GM03348 (cell line): ENCODE results near the gene KIF3C.
"Not testable (repeated sequence)": the region's sequence is repeated elsewhere in the genome, so short reads cannot be mapped to it uniquely, and the experiment has no call there.

Experiments used
- DNase-seq: peaks from one replicate; pipeline ENCODE4 v3.0.0; 2012; ENCODE audit warnings: low spot score

The KIF3C gene

DNA sequence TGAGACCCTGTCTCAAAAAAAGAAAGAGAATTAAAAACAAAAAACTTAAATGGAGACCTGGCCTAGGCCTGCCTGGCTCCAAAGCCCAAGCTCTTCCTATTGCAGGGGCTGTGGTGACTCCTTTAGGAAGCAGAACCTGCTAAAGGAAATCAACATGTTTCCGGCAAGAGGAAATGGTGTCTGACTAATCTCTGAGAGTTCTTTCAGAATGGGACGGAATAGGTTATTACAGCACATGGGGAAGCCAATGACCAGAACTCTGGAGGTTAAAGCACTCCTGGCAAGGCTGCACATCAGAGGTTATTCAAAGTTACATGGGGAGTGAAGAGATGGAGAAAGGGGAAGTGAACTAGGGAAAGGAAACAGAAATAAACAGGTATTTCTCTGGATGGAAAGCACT, 21.4 kb downstream of the KIF3C start:
- DNase-seq, result peak; percentile 24

DNA sequence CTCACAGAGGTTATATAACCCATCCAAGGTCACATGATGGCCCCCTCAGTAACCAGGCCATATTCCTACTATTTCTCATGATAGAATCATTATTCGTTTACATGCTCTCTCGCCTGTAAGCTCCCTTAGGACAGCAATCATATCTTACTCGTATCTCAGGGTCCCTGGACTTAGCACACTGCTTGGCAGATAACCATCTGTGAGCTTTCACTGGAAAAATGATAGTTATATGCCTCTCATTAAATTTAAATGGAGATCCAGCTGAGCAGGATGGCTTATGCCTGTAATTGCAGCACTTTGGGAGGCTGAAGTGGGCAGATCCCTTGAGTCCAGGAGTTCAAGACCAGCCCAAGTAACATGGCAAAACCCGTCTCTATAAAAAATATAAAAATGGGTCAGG, 21.9 kb downstream of the KIF3C start:
- no peak for DNase-seq

DNA sequence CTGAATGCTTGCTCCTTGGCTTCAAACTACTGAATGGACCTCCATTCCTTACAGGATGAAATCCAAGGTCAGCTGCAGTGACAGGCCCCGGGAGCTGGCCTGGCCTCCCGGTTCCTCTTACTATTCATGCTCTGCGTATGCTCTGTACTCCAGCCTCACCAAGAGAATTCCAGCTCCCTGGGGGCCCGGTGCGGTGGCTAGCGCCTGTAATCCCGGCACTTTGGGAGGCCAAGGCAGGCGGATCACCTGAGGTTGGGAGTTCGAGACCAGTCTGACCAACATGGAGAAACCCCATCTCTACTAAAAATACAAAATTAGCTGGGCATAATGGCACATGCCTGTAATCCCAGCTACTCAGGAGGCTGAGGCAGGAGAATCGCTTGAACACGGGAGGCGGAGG, 23.7 kb downstream of the KIF3C start:
- not testable (repeated sequence) for DNase-seq

DNA sequence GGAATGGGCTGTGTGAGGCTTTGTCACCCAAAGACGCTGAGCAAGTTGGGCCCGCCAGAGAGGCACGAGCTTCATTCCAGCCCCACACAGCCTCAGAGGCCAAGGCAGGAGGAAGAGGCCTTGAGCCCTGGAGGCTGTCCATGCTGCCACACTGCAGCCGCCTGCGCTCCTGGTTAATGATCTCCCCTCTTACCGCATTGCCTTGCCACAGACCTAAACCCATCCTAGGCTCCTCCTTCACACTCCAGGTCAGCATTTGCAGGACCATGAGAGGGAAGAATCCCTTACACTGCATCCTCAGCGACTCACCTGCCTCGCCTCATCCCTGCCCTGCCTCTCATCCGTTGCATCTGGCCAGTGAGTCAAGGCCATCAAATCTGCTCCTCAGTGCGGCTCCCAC, 24.6 kb downstream of the KIF3C start:
- DNase-seq, result no peak

DNA sequence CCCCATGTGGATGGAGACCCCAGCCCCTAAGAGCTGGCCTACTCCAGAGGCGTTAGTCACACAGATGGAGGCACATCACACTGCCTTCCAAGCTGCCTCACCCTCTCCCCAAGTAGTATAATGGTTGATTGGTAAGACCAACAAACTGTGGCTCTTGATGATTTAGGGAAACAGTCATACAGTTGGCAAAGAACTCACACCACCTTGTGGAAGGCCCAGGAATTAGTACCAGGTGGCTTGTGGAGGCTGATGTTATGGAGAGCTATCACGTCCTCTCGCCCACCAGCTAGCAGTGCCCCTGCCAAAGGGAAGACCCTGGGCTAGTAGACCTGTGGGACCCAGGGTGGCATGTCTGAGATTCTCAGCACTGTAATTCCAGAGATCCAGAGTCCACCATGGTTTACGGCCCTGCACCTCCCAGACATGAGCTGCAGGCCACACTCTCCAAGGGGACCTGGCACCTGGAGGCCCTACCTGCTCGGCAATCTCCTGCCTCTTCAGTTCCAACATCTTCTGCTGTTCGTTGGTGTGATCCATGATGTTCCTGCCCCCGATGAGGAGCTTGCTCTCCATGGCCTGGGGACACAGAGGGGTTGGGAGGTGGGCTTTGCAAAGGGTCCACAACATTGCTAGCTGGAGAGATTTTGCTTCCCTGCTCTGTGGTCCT, 26.3 kb downstream of the KIF3C start:
- no peak for DNase-seq

DNA sequence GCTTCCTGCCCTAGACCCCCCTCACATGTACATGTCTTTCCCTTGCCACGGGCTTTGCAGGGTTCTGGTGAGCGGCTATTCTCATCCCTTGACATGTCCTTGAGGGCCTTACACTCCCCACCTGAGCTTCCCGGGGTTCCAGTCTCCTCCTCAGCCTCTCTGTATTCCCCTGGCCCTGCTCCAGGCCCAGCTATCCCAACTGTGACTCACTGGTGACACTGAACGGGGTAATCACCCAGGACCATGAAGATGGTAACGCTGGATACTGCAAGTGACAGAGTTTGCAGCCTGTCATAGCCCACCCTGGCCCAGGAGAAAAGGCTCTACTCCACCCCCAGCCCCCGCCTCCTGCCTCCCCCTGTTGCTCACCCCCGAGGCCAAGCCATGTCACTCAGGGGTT, 27.3 kb downstream of the KIF3C start:
- DNase-seq, result no peak

DNA sequence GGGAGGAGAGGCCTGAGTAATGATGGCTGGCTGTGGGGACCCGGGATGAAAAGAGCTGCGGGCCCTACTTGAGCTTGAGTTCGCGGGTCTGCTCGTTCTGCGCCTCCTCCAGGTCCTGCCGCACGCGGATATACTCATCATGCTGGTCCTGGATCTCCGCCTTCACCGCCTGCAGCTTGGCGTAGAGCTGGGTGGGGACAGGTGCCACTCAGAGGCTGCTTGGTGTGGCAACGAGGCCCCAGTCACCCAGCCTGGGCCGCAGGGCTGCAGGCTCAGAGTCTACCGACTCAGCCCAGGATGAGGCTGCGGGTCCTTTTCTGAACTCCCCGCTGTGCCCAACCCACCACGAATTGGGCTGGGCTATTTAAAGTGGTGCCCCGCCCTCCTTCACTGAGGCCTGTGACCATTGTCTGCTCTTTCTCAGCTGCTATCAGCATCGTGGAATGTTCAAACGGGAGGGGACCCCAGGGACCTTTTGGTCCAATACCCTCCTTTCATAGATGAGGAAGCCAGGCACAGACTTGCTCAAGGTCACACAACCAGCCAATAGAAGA, 28.0 kb downstream of the KIF3C start:
- DNase-seq, result no peak

DNA sequence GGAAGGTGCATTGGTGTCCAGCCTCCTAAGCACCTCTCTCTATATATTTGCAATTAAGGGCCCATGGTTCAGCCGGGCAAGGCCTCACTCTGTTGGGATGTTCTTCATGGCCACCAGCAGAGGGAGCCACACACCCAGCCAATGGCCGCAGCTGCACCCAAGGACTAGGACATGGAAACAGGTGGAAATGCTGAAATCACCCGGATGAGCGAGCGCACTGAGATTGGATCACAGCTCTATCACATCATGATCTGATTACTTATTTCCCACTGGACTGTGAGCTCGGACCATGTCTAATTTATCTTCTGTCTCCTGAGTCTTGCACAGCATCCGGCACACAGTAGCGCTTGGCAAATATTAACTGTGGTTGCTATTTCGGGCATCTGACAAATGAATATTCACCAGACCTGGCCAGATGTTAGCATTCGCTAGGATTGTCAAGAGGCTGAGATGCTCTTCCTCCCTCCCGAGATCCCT, 31.2 kb downstream of the KIF3C start:
- DNase-seq, result peak; percentile 89

DNA sequence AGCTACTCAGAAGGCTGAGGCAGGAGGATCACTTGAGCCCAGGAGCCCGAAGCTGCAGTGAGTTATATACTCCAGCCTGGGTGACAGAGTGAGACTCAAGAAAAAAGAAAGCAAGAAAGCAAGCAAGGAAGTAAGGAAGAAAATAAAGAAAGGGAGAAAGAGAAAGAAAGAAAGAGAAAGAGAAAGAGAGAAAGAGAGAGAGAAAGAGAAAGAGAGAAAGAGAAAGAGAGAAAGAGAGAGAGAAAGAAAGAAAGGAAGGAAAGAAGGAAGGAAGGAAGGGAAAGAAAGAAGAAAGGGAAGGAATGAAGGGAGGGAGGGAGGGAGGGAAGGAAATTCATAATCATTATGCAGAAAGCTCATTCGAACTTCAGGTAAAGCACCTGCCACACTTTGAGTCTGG, 33.9 kb downstream of the KIF3C start:
- DNase-seq, result no peak

DNA sequence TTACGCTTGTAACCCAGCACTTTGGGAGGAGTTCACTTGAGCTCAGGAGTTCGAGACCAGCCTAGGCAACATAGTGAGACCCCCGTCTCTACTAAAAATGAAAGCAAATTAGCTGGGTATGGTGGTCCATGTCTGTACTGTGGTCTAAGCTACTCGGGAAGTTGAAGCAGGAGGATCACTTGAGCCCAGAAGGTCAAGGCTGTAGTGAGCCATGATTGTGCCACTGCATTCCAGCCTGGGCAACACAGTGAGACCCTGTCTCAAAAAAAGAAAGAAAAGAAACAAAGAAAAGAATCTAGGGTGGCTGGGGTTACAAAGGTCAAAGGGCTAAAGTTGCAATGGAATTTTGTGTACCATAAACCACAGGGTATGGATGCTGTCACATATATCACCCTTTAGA, 41.3 kb downstream of the KIF3C start:
- DNase-seq, result no peak

DNA sequence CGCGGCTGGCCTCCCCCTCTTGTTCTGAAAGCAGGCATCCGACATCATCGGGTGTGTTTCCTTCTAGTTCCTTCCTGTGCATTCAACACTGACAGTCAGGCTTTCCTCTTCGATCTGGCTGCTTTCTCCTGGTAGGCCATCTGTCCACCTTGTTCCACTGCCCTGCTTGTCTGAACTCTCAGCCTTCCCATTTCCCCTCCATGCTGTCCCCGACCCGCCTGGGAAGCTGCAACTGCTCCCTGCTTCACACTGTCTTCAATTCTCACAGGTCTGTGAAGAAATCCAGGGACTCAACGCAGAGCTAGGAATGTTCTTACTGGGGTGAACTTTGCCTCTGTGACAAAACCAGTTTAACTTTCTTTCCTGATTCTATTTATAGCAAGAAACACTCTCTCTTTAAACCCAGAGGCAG, 43.0 kb downstream of the KIF3C start:
- DNase-seq, result no peak

DNA sequence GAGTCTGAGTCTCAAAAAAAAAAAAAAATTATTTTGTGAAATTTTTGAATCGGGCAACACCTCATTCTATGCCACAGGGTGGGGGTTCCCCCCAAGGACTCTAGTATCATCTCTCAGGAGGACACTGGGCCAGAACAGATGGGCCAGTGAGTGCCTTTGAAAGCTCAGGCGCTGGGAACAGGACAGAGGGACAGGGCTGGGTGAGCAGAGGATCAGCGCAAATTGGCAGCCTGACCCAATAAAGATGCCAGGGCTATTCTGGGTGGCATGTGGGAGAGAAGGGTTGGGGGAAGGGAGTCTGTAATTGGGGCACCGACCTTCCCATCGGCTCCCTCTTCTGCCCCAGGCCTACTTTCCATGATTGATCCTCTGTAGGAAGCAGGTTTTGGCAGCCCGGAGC, 44.0 kb downstream of the KIF3C start:
- no peak for DNase-seq

DNA sequence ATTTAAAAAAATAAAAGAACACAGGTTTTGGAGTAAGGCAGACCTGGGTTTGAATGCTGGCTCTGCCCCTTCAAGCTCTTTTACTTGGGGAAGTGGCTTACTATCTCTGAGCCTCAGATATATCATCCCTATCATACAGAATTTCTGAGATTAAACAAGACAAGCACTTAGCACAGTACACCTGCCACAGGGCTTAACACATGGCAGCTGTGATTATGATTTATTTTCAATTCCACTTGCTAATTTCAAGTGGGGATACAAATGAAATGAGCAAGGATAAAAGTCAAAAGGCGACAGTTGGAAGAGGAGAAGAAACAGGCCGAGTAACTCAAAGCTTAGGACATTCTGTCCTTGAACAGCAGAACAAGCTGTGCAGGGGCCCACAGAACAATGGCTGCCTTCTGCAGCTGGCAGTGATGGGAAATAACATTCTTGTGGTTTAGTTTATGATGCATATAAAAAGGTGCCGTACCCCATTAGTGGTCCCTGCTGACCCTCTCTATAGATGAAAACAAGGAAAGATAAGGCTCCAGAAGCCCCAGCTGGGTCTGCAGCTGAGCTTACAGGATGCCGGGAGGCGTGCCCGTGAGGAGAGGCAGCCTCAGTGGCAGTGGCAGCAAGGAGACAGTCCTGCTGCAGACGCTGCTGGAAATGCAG, 45.3 kb downstream of the KIF3C start:
- DNase-seq, result no peak

DNA sequence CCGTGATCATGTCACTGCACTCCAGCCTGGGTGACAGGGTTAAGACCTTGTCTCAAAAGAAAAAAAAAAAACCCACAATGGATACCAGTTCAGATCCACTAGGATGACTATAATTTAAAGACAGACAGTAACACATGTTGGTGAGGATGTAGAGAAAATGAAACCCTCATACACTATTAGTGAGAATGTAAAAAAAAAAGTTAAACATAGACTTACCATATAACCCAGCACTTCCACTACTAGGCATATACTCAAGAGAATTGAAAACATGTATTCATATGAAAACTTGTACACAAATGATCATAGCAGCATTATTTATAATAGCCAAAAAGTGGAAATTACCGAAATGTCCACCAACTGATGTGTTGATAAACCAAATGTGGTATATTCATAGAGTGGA, 48.7 kb downstream of the KIF3C start:
- no peak for DNase-seq

DNA sequence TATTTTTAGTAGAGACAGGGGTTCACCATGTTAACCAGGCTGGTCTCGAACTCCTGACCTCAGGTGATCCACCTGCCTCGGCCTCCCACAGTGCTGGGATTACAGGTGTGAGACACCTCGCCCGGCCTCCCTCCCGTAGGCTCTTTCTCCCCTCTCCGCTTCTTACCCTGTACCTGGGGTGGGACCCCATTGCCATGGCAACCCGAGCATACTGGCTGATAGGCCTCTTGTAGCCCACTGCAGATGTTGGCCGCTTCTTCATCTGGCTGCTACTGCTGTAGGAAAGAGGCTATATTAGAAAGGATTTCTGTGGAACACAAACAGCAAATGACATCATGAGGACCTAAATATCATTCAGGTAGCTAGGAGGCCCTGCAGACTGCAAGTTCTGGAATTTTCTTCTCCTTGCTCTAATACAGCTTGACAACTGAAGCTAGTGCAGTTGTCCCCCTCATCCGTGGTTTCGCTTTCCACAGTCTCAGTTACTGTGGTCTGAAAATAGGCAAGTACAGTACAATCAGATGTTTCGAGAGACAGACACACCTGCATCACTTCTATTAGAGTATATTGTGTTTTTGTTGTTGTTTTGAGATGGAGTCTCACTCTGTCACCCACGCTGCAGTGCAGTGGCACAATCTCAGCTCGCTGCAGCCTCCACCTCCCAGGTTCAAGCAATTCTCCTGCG, 52.4 kb downstream of the KIF3C start:
- DNase-seq, result no peak

DNA sequence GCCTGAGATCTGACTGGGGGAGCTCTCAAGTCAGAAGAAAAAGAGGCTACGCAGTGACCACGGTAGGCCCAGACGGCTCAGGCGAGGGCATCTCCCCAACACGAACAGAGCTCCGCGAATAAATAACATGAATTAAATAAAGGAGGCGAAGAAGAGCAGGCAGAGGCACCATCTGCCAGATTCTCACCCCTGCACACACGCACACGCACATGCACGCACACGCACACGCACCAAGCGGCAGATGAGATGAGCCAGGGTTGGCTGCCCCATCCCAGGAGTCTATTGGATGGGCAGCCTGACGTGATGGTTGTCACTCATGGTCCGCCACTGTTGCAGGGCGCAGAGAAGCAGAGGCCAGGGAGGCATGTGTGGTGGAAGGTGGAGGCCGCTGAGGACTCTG, 53.6 kb downstream of the KIF3C start:
- no peak for DNase-seq

DNA sequence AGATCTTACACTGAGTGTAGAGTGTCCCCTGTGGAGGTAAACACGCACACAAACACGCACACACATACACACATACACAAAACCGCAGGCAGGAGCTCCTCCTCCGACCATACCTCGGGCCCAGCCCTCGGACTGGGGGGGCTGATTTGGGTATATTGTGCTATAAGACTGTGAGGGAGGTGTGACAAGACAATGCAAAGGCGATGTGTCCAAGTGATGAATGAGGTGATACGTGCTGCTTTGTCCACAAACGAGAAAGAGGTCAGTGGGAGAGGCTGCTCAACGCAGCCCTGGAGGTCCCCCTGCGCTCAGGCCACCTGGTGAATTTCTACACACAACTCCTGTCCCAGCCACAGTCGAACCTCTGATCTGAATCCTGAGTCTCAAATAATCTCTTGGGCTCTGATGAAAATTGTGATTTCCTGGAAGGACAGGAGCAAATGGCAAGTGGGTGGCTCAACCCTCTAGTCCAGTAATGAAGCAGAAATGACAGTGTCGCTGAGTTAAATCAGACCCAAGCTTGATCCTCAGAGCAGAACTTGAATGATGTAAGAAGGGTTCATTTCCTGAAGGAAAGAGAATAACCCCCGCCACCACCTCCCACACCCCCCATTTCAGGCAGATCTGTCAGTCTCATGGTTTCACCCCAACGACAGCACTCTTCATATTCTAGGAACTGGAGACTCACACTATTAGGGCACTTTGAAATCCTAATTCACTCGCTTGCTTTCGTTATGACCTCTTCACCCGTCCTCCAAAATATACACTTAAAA, 55.1 kb downstream of the KIF3C start:
- no peak for DNase-seq

DNA sequence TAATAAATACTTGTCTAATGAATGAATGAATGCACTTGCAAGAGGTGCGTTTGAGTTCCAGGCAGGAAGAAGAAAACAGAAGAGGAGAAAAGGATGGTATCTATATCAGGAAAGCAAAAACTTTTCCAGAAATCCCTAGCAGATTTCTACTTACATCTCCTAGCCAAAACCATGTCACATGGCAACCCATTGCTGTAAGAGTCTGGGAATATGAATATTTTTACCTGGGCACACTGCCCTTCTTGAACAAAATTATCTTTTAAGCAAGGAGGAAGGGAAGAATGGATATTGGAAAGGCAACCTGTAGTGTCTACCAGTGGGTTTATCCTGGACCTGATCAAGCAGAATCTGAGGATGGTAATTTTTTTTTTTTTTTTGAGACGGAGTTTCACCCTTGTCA, 59.8 kb downstream of the KIF3C start:
- DNase-seq, result no peak

DNA sequence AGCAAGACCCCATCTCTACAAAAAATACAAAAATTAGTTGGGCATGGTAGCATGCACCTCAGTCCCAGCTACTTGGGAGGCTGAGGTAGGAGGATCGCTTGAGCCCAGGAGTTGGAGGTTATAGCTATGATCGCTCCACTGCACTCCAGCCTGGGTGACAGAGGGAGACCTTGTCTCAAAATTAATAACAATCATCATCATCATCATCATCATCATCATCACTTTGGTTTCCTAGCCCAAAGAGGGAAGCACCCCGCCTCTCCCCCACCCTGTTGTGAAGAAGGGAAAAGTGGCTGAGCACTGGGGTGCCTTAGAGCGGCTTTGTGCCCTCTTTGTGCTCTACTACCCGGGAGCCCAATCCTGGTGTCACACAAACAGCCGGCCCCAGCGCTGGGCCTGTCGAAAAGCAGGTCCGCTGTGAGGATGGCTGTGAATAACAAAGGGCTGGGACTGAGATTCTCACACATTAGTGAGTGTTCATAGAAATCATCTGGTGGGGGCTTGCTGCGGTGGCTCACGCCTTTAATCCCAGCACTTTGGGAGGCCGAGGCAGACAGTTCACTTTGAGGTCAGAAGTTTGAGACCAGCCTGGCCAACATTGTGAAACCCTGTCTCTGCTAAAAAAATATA, 61.4 kb downstream of the KIF3C start:
- no peak for DNase-seq

DNA sequence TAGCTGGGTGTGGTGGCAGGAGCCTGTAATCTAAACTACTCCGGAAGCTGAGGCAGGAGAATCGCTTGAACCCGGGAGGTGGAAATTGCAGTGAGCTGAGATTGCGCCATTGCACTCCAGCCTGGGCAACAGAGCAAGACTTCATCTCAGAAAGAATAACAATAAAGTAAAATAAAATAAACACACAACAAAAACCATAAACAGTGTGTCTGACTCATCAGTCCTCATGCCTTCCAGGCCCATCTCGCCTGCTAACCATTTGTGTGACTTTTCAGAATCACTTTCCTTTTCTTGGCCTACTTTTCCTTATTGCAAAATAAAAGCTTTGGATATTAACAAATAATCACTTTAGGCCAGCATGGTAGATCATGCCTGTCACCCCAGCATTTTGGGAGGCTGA, 62.0 kb downstream of the KIF3C start:
- peak; percentile 67 for DNase-seq

DNA sequence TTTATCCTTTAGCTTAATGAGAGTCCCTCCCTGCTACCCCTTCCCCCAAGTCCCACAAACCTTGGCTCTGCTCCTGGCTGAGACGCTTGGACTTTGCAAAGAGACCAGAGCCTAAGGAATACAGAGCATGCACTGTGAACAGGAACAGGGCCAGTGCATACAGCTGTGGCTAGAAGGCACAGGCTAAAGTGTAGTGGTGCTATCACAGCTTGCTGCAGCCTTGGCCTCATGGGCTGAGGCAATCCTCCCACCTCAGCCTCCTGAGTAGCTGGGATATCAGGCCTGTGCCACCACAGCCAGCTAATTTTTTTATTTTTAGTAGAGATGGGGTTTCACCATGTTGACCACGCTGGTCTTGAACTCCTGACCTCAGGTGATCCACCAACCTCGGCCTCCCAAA, 64.5 kb downstream of the KIF3C start:
- DNase-seq, result no peak

DNA sequence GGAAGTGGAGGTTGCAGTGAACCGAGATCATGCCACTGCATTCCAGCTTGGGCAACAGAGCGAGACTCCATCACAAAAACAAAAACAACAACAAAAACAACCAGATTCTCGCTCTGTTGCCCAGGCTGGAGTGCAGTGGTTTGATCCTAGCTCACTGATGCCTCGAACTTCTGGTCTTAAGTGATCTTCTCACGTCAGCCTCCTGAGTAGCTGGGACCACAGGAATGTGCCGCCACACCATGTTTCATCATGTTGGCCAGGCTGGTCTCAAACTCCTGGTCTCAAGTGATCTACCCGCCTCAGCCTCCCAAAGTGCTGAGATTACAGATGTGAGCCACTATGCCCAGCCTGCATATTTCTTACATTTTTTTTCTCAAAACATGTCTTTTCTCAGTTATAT, 64.9 kb downstream of the KIF3C start:
- DNase-seq, result not testable (repeated sequence)
